K562 (cell line): ENCODE results near the gene ACR. TPM values are rescaled to one million over a fixed set of nuclear protein-coding genes. Genes with fewer than 3 reads are reported as not detected.

Experiments
- ATAC-seq: fragments of 200-7000 bp; cut with Tn5 transposase; 3 replicates; pipeline ENCODE4 v1.9.1; 2020; ENCODE audit warnings: moderate library complexity
- BruUV-seq: library from RNA; stranded (reverse); fragments of 400-500 nt; replicated peaks from 2 replicates; lab custom pipeline; 2021; lab: Mats Ljungman, UMichigan
- CTCF ChIA-PET: fragments of 300-600 bp; formaldehyde crosslinking; extraction: SDS; loops from one replicate; lab custom pipeline; 2021; ENCODE audit warnings: low intra/inter-chr PET ratio; lab: Yijun Ruan, JAX
- POLR2A ChIA-PET: fragments of 300-600, 350-650 bp; sonication (Branson Sonifier 250); formaldehyde crosslinking; extraction: SDS; loops from one replicate; lab custom pipeline; 2021; ENCODE audit warnings: antibody characterized with exemption, inconsistent platforms; lab: Yijun Ruan, JAX
- DNase-seq, 4 experiments: peaks; one replicate each; pipeline versions ENCODE4 v3.0.0 to v3.0.0-alpha.2; 2011 to 2018; ENCODE audit warnings: low spot score in 3 of 4, mixed read lengths in 3 of 4; ENCODE audit errors: extremely low read depth in 1 of 4
- FAIRE-seq: peaks from 2 replicates; lab custom pipeline; 2011; peaks lifted over from hg19 to GRCh38; lab: Jason Lieb, UNC
- H2AFZ ChIP-seq: 2 replicates; pipeline ENCODE4 v1.6.0; 2011; ENCODE audit warnings: low read depth, low read length, control low read depth, inconsistent platforms
- H3K27ac ChIP-seq: fragments of 200-600 bp; 3 replicates; pipeline ENCODE4 v1.8.0; 2011; ENCODE audit warnings: low read depth, mild to moderate bottlenecking, control low read depth, inconsistent platforms, low read length, moderate library complexity, mixed read lengths; ENCODE audit errors: extremely low read depth
- H3K27me3 ChIP-seq, 2 experiments: fragments of 300-600 bp in 1 of 2; 2 replicates in 1 of 2; 3 replicates in 1 of 2; pipeline versions ENCODE4 v1.6.0 to v1.8.0; 2011; ENCODE audit warnings: inconsistent platforms in 2 of 2, low read length in 2 of 2, mild to moderate bottlenecking in 1 of 2, mixed read lengths in 1 of 2, moderate library complexity in 1 of 2; ENCODE audit not compliant: control insufficient read depth in 2 of 2, insufficient read depth in 2 of 2
- H3K36me3 ChIP-seq: fragments of 300-600 bp; 3 replicates; pipeline ENCODE4 v1.8.0; 2011; ENCODE audit warnings: mild to moderate bottlenecking, low read length, inconsistent platforms; ENCODE audit not compliant: control insufficient read depth, insufficient read depth
- H3K4me1 ChIP-seq, 2 experiments: fragments of 200-600 bp in 1 of 2; replicated peaks in 1 of 2; 2 replicates in 1 of 2; 3 replicates in 1 of 2; pipeline versions ENCODE4 v1.5.1 to v1.8.0; 2011; ENCODE audit warnings: inconsistent platforms in 2 of 2, low read length in 2 of 2, mild to moderate bottlenecking in 1 of 2, mixed read lengths in 1 of 2, moderate library complexity in 1 of 2; ENCODE audit not compliant: control insufficient read depth in 2 of 2, insufficient read depth in 2 of 2
- H3K4me2 ChIP-seq: 2 replicates; pipeline ENCODE4 v1.6.1; 2011; ENCODE audit warnings: low read length, control low read depth, inconsistent platforms, mixed read lengths; ENCODE audit not compliant: insufficient read depth
- H3K4me3 ChIP-seq: fragments of 200-600 bp; sonication (generic), shearing (Covaris generic); 2 replicates; pipeline ENCODE4 v1.5.1; 2016; ENCODE audit warnings: control low read depth, inconsistent platforms
- H3K79me2 ChIP-seq: fragments of 200-600 bp; 3 replicates; pipeline ENCODE4 v1.8.0; 2011; ENCODE audit warnings: low read length, inconsistent platforms; ENCODE audit not compliant: control insufficient read depth, insufficient read depth
- H3K9ac ChIP-seq, 2 experiments: 2 replicates each; pipeline versions ENCODE4 v1.6.0 to v1.6.1; 2011; ENCODE audit warnings: low read depth in 2 of 2, low read length in 2 of 2, control low read depth in 1 of 2, inconsistent platforms in 1 of 2, mild to moderate bottlenecking in 1 of 2, mixed read lengths in 1 of 2; ENCODE audit not compliant: insufficient read depth in 1 of 2
- H3K9me1 ChIP-seq: one replicate; pipeline ENCODE4 v1.6.0; 2011; ENCODE audit warnings: inconsistent platforms, mild to moderate bottlenecking, low read length, moderate library complexity; ENCODE audit not compliant: control insufficient read depth, insufficient read depth
- H3K9me3 ChIP-seq: replicated peaks from 2 replicates; pipeline ENCODE4 v1.5.1; 2011; ENCODE audit warnings: low read depth, low read length, inconsistent platforms; ENCODE audit not compliant: control insufficient read depth, insufficient read depth
- H4K20me1 ChIP-seq: replicated peaks from 2 replicates; pipeline ENCODE4 v1.6.1; 2011; ENCODE audit warnings: low read length, inconsistent platforms, mixed read lengths; ENCODE audit not compliant: control insufficient read depth, insufficient read depth
- NEUROD1 ChIP-seq: fragments of 150-350 bp; IDR thresholded peaks from 2 replicates; pipeline ENCODE4 v1.6.1; 2014; ENCODE audit warnings: borderline replicate concordance, low read length, low read depth; ENCODE audit not compliant: partially characterized antibody
- POLR2AphosphoS2 ChIP-seq: IDR thresholded peaks from 2 replicates; pipeline ENCODE4 v1.6.1; 2012; ENCODE audit warnings: low read length, improper control_type of control experiment
- RFX5 ChIP-seq: IDR thresholded peaks from 2 replicates; pipeline ENCODE4 v1.6.1; 2011; ENCODE audit warnings: low read depth, mild to moderate bottlenecking, improper control_type of control experiment, low read length
- WGBS: fragments of 100-300 bp; shearing (Covaris generic); methylation state at CpG from one replicate; pipeline ENCODE4 v1.1.6; 2016; ENCODE audit warnings: low coverage, mixed read lengths; ENCODE audit not compliant: insufficient coverage; ENCODE audit errors: missing lambda C conversion rate; 5-methylcytosine and 5-hydroxymethylcytosine counted together
- in situ Hi-C: fragments of 300-500 bp; cut with MboI; formaldehyde crosslinking; loops from 4 replicates; pipeline ENCODE4 v1.15.0; 2018; ENCODE audit warnings: inconsistent platforms, mixed read lengths
- intact Hi-C: fragments of 100-400 bp; cut with micrococcal nuclease; formaldehyde crosslinking; loops from 2 replicates; pipeline ENCODE4 v1.14.2; 2022
- polyA plus RNA-seq, 8 experiments: library from polyadenylated mRNA; depleted of rRNA in 4 of 8; stranded (reverse) in 5 of 8; unstranded in 3 of 8; fragments of >200 nt; fragmentation: Nextera tagmentation in 2 of 8; fragmentation: Illumina TruSeq in 1 of 8; extraction: Ambion mirVana in 2 of 8; extraction: Trizol in 1 of 8; gene quantifications; 2 replicates each; pipeline versions ENCODE4 v1.2.1 to v1.2.3, GENCODE V29; 2011 to 2014; ENCODE audit warnings: inconsistent platforms in 1 of 8, missing spikeins in 1 of 8
- total RNA-seq, 7 experiments: library from RNA; depleted of rRNA in 6 of 7; stranded (reverse); fragments of >200 nt in 6 of 7; fragmentation: Illumina TruSeq in 2 of 7; extraction: Trizol in 2 of 7; gene quantifications; 2 replicates each; pipeline versions ENCODE4 v1.2.1 to v1.2.3, GENCODE V29; 2011 to 2021; ENCODE audit warnings: low replicate concordance in 1 of 7
- TF ChIP-seq, protein P1 (sequence below): fragments of 450-650 bp; IDR thresholded peaks from 2 replicates; pipeline ENCODE4 v1.6.1; 2016; ENCODE audit warnings: low read depth

The ACR gene
- total and polyA plus RNA-seq, 9 of the 15 experiments (the other 6 are each of a cell fraction or from before 2014, with no cell fraction given), result not detected

DNA sequence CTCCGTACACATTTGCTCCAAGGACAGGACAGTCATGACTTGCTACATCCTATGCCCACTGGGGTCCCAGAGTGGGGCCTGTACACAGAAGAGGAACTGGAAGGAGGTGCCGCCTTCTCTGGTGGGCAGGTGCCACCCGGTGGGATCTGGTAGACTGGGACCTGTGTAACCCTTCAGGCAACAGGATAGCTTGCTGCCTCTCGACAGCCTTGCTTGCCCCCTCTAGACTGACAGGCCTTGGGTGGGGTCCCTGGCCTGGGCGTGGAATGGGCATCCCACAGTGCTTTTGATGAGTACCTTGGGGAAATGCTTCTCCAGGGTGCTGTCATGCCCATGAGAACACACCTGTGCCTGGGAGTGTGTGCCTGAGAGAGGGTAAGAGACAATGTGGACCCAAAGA is 49.6 kb upstream of the ACR start:
- BruUV-seq, result no TSS peak
- no peaks in the 10 kb centered on the region for H3K36me3 ChIP-seq
- FAIRE-seq (no peak), ATAC-seq (no peak), DNase-seq (no peak)
- CTCF ChIA-PET, result interaction anchor here (1.1 kb wide), 1 partner anchor 112 kb away, joined by 6 read pairs; no protein-coding TSS in a partner anchor
- TF ChIP-seq POLR2AphosphoS2, result no peak
- no peaks in the 10 kb centered on the region; a peak in 1 of 5 replicates for H3K4me1 ChIP-seq
- H3K4me2 ChIP-seq, result no peak overlapping the region
- no peak overlapping the region for H3K27ac ChIP-seq
- H3K9me1 ChIP-seq, result no peaks in the 10 kb centered on the region
- peaks cover 3 to 27% of the 10 kb centered on the region in 2 experiments; a peak in 4 of 5 replicates for H3K27me3 ChIP-seq
- no peak overlapping the region for H3K4me3 ChIP-seq
- H3K9me3 ChIP-seq, result no peaks in the 10 kb centered on the region; the same call in 1 of the 2 replicates
- intact Hi-C loops (no loop called here), in situ Hi-C loops (no loop called here)
- no peaks in the 10 kb centered on the region for H4K20me1 ChIP-seq
- H3K9ac ChIP-seq, result no peak overlapping the region
- H3K79me2 ChIP-seq, result no peaks in the 10 kb centered on the region
- H2AFZ ChIP-seq, result no peak overlapping the region
- POLR2A ChIA-PET, result no interaction called here
- 2% methylated on average over 5 of the region's 5 CpGs for WGBS

DNA sequence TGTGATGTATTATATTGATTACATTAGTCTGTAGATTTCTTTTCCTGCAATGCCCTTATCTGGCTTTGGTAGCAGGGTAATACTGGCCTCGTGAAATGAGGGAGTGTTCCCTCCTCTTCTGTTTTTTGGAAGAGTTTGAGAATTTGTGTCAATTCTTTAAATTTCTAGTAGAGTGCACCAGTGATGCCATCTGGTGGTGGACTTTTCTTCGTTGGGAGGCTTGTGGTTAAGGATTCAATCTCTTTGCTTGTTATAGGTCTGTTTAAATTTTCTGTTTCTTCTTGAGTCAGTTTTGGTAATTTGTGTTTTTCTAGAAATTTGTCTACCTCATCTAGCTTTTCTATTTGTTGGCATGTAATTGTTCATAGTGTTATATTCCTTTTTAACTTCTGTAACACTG is 46.5 kb upstream of the ACR start:
- in situ Hi-C loops (no loop called here), intact Hi-C loops (loop anchor here (1.0 to 5.0 kb wide), 3 partner anchors 69 to 544 kb away; no protein-coding TSS in a partner anchor)
- peak; percentile 29 for FAIRE-seq
- Histone ChIP-seq H3K9me3 (no peaks in the 10 kb centered on the region; the same call in 1 of the 2 replicates), H3K4me2 (no peak overlapping the region), H3K79me2 (no peaks in the 10 kb centered on the region), H3K27ac (no peak overlapping the region), H3K27me3 (peaks cover 9 to 38% of the 10 kb centered on the region in 2 experiments; a peak in 4 of 5 replicates), H3K9me1 (no peaks in the 10 kb centered on the region), H4K20me1 (no peaks in the 10 kb centered on the region), H3K36me3 (no peaks in the 10 kb centered on the region), H3K4me1 (peaks cover 0 to 2% of the 10 kb centered on the region in 2 experiments; a peak in 2 of 5 replicates), H2AFZ (no peak overlapping the region), H3K4me3 (no peak overlapping the region), H3K9ac (no peak overlapping the region)
- CTCF ChIA-PET, result interaction anchor here (0.6 to 3.3 kb wide), 5 partner anchors 71 to 924 kb away, joined by 3 to 41 read pairs (median 4); no protein-coding TSS in a partner anchor
- ATAC-seq, result no peak
- no TSS peak for BruUV-seq
- POLR2A ChIA-PET, result no interaction called here
- DNase-seq, result peak in 2 of 4 experiments; percentile 25 to 43
- WGBS, result 0% methylated on average over 2 of the region's 2 CpGs
- TF ChIP-seq, protein P1, sequence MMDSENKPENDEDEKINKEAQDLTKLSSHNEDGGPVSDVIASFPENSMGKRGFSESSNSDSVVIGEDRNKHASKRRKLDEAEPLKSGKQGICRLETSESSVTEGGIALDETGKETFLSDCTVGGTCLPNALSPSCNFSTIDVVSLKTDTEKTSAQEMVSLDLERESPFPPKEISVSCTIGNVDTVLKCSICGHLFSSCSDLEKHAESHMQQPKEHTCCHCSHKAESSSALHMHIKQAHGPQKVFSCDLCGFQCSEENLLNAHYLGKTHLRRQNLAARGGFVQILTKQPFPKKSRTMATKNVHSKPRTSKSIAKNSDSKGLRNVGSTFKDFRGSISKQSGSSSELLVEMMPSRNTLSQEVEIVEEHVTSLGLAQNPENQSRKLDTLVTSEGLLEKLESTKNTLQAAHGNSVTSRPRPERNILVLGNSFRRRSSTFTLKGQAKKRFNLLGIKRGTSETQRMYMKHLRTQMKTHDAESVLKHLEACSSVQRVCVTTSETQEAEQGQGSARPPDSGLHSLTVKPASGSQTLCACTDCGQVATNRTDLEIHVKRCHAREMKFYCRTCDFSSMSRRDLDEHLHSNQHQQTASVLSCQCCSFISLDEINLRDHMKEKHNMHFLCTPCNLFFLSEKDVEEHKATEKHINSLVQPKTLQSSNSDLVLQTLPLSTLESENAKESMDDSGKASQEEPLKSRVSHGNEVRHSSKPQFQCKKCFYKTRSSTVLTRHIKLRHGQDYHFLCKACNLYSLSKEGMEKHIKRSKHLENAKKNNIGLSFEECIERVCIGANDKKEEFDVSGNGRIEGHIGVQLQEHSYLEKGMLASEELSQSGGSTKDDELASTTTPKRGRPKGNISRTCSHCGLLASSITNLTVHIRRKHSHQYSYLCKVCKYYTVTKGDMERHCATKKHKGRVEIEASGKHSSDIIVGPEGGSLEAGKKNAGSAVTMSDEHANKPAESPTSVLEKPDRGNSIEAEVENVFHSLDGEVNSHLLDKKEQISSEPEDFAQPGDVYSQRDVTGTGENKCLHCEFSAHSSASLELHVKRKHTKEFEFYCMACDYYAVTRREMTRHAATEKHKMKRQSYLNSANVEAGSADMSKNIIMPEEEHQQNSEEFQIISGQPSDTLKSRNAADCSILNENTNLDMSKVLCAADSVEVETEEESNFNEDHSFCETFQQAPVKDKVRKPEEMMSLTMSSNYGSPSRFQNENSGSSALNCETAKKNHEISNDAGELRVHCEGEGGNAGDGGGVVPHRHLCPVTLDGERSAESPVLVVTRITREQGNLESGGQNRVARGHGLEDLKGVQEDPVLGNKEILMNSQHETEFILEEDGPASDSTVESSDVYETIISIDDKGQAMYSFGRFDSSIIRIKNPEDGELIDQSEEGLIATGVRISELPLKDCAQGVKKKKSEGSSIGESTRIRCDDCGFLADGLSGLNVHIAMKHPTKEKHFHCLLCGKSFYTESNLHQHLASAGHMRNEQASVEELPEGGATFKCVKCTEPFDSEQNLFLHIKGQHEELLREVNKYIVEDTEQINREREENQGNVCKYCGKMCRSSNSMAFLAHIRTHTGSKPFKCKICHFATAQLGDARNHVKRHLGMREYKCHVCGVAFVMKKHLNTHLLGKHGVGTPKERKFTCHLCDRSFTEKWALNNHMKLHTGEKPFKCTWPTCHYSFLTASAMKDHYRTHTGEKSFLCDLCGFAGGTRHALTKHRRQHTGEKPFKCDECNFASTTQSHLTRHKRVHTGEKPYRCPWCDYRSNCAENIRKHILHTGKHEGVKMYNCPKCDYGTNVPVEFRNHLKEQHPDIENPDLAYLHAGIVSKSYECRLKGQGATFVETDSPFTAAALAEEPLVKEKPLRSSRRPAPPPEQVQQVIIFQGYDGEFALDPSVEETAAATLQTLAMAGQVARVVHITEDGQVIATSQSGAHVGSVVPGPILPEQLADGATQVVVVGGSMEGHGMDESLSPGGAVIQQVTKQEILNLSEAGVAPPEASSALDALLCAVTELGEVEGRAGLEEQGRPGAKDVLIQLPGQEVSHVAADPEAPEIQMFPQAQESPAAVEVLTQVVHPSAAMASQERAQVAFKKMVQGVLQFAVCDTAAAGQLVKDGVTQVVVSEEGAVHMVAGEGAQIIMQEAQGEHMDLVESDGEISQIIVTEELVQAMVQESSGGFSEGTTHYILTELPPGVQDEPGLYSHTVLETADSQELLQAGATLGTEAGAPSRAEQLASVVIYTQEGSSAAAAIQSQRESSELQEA, result no peak
- no peak for TF ChIP-seq RFX5
- no peak for TF ChIP-seq NEUROD1
